HG03135 (cell line): Measurements from ENCODE around the gene LRRC30.

Source experiments
- ATAC-seq: cut with Tn5 transposase; IDR thresholded peaks from one replicate; pipeline ENCODE4 v1.9.1; 2021; ENCODE audit warnings: mild to moderate bottlenecking, moderate library complexity; ENCODE audit not compliant: unreplicated experiment

Gene LRRC30

DNA sequence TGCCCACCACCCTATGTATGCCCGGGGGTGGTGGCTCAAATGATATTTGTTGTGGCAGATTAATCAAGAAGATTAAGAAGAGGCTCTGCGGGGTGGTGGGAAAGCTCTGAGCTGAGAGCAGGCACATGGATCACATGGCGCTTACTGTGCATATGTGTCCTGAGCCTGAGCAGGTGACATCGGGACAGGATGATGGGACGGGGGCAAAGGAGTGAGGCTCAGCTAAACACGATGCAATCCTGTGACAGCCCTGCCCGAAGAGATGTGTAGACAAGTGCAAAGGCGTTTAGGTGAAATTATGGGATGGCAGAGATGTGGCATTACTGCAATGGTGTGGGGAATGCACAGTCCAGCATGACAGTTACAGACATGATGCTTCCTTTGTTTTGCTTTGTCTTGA is 6.0 kb downstream of the LRRC30 start:
- no peak for ATAC-seq

DNA sequence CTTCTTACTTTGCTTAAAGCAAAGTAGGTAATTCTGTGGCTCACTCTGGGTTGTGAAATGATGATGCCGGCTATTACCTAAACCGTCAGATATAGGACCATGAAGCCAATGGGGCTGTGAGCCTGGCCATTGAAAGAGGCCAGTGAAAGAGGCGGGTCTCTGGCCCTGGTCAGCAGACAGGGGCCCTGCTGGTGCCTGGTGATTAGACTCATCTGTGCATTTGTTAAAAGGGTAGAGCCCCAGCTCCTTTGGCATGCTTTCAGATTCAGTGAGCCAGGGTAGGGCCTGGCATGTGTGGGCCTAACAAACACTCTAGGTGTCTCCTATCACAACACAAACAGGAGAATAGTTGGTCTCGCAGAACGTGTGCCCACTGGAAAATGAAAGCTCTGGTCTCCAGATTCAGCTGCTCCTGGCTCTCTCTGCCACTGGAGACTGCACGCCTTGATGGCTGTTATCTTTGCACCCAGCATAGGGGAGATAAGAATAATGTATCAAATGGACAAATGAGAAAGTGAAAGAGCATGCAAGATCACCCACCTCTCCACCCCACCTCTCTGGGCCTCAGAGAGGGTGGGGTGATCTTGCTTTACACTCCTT is 6.9 kb downstream of the LRRC30 start:
- ATAC-seq, result no peak

DNA sequence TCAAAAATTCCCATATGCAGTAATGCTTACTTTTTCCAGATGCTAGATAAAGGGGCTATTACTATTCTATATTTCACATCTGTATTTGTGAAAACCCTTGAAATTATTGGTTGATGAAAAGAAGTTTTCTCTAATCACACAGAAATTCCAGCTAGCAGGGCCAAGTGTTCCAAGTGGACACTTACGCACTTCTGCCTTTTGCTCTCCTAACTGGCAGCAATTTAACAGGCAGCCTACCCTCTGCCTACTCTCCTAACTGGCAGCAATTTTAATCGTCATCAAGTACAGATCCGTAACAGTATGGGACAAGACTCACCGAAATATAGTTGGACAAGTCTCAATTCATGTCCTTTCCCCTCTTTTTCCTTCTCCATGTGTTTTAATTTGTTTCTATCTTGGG is 12.0 kb downstream of the LRRC30 start:
- no peak for ATAC-seq

DNA sequence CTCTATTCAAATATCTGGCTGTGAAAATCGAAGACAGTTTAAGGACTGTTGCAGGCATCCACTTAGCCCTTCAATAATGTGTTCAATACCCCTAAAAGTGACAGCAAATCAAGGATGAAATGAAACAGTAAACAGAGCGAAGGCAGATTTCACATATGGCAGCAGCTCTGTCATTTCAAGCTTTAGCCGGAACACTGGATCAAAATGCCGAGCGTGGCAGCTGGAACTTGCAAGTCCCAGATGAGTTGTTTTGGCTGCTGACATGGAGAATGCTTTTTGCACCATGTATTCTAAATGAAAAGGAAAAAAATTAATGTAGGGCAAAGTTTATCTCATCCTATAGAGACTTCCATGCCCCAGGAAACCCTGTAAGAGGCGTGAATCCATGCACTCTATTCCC is 18.0 kb downstream of the LRRC30 start:
- ATAC-seq, result no peak

DNA sequence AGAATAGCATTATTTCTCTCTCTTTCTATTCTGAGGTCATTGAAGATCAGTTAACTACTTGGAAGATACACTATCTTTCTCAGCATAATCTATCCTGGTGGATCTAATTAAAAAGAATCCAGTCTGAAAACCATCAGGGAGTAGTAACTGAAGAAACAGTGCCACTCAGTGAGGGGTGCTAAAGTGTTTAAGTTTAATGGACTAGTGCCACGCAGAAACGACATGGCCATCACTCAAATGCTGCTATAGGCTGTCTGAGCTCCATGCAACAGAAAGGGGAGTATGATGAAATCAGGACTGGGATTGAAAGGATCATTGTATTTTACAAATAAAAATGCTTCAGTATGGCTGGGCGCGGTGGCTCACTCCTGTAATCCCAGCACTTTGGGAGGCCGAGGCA is 23.3 kb downstream of the LRRC30 start:
- no peak for ATAC-seq

DNA sequence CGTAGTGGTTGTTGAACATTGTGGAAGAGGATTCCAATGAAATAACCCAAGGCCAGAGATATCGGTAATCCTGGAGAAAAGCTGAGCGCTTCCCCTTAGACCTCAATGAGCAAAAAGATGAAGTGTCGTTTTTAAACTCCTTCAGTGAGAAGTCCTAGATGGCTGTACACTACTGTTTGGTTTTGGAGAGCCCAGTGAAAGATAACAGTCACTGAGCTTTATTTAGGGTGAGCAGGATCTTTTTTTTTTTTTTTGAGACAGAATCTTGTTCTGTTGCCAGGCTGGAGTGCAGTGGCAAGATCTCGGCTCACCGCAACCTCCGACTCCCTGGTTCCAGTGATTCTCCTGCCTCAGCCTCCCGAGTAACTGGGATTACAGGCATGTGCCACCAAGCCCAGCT is 24.2 kb downstream of the LRRC30 start:
- ATAC-seq, result no peak

DNA sequence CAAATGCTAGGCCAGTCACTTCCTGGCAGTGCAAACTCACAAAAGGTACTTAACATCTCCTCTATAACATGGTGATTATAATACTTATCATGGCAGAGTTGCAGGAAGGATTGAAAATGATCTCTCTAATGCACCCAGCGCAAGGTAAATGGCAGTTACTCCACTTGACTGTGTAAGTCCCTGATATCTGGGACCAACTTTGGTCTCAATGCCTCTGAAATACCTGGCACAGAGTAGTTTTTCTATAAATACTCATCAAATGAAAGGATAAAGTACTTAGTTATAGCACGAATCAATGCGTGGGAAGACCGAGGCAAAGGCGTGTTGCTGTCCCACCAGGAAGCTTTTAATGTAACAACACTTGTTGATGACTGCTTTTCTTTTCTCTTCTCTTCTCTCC is 24.8 kb downstream of the LRRC30 start:
- ATAC-seq, result no peak

DNA sequence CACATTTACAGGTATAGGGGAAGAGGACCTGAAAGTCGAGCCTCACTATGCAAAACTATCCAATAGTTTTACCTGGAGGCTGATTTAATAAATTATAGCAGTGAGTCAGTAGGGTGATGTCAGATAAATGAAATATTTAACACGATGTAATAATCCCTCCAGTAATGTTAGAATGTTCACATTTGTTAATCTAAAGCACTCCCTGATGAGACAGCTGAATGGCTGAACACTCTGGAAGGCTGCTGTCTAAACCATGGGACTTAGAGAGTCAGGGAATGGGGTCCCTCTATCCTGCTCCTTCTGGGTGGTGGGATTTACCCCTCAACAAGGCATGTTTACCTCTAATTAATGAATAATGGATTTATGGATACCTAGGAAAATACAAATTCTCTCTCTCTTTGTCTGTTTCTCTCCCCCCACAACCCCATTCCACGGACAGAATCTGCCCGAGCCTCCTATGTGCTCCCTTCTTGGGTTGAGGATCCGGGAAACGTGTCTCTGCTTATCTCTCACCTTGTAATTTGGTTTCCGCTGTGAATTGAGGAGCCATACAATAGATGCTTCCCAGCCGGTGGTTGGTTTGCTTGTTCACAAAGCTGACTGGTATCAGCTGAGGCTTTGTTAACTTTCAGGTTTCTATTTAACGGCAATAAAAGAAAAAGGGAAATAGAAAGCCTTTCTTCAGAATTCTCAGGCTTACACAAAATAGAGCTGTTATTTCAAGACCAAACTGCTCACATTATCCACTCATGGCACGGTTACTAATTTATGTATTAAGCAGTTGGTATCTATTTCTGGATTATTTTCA is 25.9 kb downstream of the LRRC30 start:
- no peak for ATAC-seq

DNA sequence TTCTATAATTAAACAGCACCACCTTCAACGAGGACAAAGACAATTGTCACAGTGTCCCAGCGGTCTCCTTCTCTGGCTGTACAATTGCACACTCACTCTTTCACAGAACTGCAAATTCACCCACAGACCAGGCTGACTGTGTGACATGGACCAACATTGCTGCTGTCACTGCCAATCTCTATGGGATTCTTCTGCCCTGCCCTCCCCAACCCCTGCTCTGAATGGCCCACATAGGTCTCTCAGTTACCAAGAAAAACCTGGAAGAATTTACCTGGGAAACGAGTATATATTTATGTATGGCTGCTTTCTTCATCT is 26.5 kb downstream of the LRRC30 start:
- no peak for ATAC-seq

DNA sequence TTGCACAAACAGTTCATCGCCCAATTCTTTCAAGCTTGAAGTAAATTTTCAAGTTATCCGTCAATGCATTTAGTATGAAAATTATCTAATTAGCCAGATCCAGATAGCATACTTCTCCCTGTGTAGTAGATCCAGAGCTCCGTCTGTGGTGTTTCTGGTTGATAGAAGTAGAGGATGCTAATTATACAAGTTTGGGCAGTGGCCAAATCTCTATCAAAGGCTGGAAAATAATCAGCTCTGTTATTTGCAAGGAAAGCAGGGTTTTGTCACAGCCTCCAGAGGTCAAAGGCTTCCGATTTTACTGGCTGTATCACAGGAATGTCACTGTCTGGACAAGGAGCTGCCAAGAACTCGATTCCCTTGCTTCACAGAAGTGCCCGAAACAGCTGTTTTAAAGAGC is 28.6 kb downstream of the LRRC30 start:
- no peak for ATAC-seq

DNA sequence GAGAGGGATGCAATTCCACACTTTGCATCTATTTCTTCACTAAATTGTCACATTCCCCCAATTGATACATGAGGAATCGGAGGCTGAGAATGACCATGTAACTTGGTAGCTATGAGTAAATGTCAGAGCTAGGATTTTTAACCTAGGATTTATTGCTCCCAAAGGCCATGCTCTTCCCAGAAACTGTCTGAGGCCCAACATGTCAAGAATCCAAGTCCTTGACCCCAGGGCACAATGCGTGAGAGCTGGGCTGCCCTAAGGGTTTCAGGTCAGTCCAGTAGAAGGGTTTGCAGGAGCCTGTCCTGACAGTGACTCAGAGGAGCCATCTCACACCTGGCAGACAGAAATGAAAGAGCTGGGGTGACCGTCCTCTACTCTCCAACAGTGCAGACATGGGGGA is 30.3 kb downstream of the LRRC30 start:
- no peak for ATAC-seq

DNA sequence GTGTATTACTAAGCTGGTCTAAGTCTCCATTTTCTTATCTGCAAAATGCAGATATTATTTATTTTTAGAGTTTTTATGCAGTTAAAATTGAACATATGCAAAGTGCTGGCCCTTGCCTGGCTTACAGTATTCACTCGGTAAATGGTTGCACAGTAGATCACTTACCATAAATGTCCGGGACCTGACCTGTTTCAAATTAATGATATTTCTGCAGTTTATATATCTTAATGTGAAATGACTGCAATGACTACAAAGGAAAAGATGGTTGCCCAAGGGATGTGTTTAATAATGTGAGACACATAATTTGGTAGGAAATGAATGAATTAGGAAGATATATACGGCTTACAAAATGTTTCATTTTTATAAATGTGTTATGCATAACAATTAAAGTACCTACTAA is 37.1 kb downstream of the LRRC30 start:
- no peak for ATAC-seq

DNA sequence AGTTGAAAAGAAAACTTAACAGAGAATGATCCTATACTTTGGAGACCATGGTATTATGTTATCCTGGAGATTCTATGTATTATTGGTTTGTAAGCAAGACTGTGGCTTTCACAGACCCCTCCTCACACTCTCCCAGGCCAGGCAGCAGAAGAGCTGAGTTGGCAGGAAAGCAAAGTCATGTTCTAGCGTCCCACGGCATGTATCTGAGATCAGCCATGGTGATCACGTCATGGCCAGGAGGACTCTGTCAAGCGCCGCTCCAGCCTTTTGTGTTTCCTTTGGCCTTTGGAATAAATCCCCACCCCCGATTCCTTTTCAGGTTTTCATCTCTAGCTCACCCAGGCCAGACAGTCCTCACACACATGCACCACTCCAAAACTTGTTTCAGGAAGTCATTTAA is 39.1 kb downstream of the LRRC30 start:
- ATAC-seq, result no peak

DNA sequence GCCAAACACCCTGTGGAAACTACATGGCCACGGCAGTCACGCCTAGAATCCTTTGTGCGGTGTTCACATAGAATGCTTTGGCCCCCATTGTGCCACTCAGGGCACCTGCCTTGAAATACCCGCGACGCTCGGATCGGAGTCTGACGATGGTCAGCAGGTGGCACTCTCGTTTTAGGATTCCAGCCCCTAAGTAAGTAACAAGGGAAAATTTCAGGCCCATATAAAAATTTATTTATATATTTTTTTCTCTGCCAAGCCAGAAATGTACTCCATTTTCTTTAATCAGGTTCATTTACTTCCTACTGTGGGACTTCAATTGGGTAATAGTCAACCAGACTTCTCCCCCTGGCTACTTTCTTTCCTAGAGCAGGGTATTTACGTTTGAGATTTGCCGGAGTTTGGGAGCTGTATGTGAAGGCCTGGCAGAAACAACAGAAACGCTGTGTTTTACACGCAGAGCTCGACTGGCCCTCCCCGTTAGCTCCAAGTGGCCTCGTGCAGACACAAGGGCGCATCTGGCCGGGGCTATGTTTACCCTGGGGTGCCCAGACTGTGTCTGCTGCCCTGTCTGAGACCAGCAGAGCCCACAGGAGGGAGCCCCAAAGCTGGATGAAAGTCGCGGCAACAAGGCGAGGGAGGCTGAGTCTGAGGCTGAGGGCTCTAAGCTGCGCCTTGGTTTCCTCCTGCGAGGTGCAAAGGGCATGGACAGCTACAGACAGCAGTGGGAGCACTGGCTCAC is 41.6 kb downstream of the LRRC30 start:
- no peak for ATAC-seq

DNA sequence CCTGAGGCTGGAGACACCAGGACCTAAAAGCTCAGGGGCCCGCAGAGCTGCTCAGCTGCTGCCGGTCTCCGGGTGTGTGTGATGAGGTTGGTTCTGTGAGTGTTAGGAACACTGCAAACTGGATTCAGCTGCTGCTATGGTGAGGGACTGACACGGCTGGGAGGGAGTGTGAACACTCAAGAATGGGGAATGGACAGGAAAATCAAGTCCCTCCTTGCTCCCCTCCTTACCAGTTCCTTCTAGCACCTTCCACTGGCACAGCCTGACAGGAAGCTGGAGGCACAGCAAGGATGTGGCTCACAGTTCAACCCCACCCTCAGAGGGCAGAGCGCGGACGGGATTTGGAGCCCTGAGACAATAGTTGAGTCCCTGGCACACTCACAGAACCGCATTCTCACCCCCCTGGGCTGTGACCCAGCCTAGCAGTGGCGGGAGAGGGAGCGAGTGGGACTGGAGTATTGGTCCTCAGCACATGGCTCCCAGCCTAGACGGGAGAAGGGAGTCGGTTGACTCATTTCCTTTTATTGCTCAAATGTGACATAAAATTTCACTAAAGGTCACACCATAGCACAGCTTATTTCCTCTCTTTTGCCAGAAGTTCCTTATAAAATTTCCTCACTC is 42.5 kb downstream of the LRRC30 start:
- no peak for ATAC-seq

DNA sequence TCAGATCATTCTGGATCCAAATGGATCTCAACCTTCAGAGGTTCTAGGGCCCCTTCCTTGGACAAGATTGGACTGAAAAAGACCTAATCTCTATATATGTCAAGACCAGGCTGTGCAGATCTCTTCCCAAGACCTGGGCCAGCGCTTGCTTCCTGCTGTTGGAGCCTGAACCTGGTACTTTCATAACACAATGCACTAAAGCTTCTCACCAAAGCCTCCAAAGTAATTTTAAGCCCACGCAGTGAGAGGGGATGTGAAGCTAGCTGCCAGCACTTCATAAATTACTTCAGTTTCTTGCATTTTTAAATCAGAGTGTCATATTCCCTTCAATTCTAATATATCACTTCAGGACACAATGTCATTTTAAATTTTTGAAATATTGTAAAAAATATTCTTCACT is 50.7 kb downstream of the LRRC30 start:
- no peak for ATAC-seq
